ENCODE data around the gene GRM1.

DNA sequence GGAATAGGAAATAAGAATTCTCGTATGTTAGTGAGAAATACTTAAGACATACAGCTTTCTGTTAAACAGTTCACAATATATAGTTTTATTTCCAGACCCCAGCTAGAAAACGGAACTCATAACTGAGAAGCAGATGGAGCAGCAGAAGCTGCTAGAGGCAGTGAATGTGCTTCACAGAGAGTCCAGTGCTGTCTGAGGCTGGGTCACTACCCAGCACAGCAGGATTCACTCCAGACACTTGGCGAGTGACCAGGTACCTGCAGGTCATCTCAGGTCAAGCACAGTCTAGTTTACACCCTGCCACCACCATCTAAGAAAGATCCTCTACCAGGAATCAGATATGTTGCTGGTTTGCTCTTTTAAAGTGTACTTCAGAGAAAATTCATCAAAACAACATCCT lies 271.7 kb downstream of the GRM1 start:
- TF ChIP-seq CTCF (IDR thresholded peaks at IDR 0.05) (no peak), POLR2AphosphoS5 (IDR thresholded peaks at IDR 0.05; ENCODE audit: insufficient read depth in 1 of 2, low read depth in 1 of 2) (no peak), POLR2A (IDR thresholded peaks at IDR 0.05) (no peak)
